ENCODE measurements around the gene SGMS2. TPM values are rescaled to one million over a fixed set of nuclear protein-coding genes. Genes with fewer than 3 reads are reported as not detected.

Gene SGMS2
- 89.0 TPM for total RNA-seq
- long read RNA-seq, full-length matches to known transcripts: 5 of 30 reads
- long read RNA-seq, partial matches to known transcripts: 5 of 30 reads
- long read RNA-seq, other reads (novel, unspliced or antisense): 20 of 30 reads

GRCh38 chr4:107824350-107825071 lies at the start of gene SGMS2:
Gene SGMS2, plus strand, starts transcription at chr4:107824932. Its CDS starts 70,622 bp downstream, at chr4:107895554.
- ATAC-seq (peak; percentile 81 to 93), DNase-seq (peak; percentile 94)
- Histone ChIP-seq H3K4me3 (peak within 1 kb of the TSS; percentile 80), H3K27ac (peak within 1 kb of the TSS; percentile 94), H3K4me1 (peaks cover 30% of the 10 kb centered on the region), H3K9me3 (no peaks in the 10 kb centered on the region), H3K27me3 (ENCODE audit: low read depth) (no peaks in the 10 kb centered on the region), H3K36me3 (no peaks in the 10 kb centered on the region)
- TF ChIP-seq CTCF (IDR thresholded peaks at IDR 0.05): no peak
- intact Hi-C loops (cut with DNase I): loop anchor here (5.0 kb wide), 1 partner anchor 88 kb away; no protein-coding TSS in a partner anchor

- no peaks in the 10 kb centered on the region for H3K36me3 ChIP-seq
- H3K4me3 ChIP-seq: no peak overlapping the region
- H3K27ac ChIP-seq: no peak overlapping the region
- H3K4me1 ChIP-seq: no peaks in the 10 kb centered on the region
- H3K9me3 ChIP-seq: peaks cover 3% of the 10 kb centered on the region
- intact Hi-C loops (cut with DNase I): no loop called here
- ATAC-seq: no peak
- H3K27me3 ChIP-seq (ENCODE audit: low read depth): no peaks in the 10 kb centered on the region
- no peak for TF ChIP-seq CTCF (IDR thresholded peaks at IDR 0.05)
- no peak for DNase-seq
Measured at GRCh38 chr4:107777890-107778289, 46.8 kb upstream of the SGMS2 start.

GRCh38 chr4:107778784-107779530 lies 45.8 kb upstream of the SGMS2 start:
- no peak for DNase-seq
- Histone ChIP-seq H3K27me3 (ENCODE audit: low read depth) (no peaks in the 10 kb centered on the region), H3K9me3 (peaks cover 3% of the 10 kb centered on the region), H3K36me3 (no peaks in the 10 kb centered on the region), H3K27ac (no peak overlapping the region), H3K4me3 (no peak overlapping the region), H3K4me1 (no peaks in the 10 kb centered on the region)
- TF ChIP-seq CTCF (IDR thresholded peaks at IDR 0.05): no peak
- peak; percentile 61 to 90 for ATAC-seq
- intact Hi-C loops (cut with DNase I): no loop called here

DNA sequence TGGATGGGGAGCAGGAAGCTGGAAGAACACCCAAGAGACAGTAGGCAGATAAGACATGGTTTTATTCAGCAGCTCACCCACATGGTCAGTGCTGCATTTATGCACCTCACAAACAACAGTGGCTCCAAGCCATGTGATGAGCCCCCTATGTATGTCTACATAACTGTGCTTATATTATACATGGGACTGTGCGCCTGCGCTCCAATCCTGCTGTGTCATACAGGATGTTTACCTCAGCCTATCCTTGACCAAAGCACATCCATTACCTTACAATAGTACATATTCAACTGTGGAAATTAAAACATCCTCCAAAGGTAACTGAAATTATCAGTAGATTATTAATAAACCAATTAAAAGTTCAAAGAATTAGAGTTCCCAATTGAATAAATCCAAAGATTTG lies 44.1 kb upstream of the SGMS2 start:
- Histone ChIP-seq H3K27me3 (ENCODE audit: low read depth) (no peaks in the 10 kb centered on the region), H3K9me3 (peaks cover 3% of the 10 kb centered on the region), H3K4me3 (no peak overlapping the region), H3K27ac (no peak overlapping the region), H3K36me3 (no peaks in the 10 kb centered on the region), H3K4me1 (no peaks in the 10 kb centered on the region)
- ATAC-seq: no peak
- intact Hi-C loops (cut with DNase I): no loop called here
- no peak for TF ChIP-seq CTCF (IDR thresholded peaks at IDR 0.05)
- no peak for DNase-seq

GRCh38 chr4:107791902-107792301 lies 32.8 kb upstream of the SGMS2 start:
- Histone ChIP-seq H3K4me1 (no peaks in the 10 kb centered on the region), H3K27me3 (ENCODE audit: low read depth) (no peaks in the 10 kb centered on the region), H3K9me3 (no peaks in the 10 kb centered on the region), H3K27ac (no peak overlapping the region), H3K36me3 (no peaks in the 10 kb centered on the region), H3K4me3 (no peak overlapping the region)
- ATAC-seq (no peak), DNase-seq (no peak)
- intact Hi-C loops (cut with DNase I): no loop called here
- TF ChIP-seq CTCF (IDR thresholded peaks at IDR 0.05): no peak

Data from lower lobe of right lung (tissue), 2 donors.